GM18511 (cell line): ENCODE data around the gene TBX5.

Source experiments
- ATAC-seq: cut with Tn5 transposase; IDR thresholded peaks from one replicate; pipeline ENCODE4 v1.9.1; 2021; ENCODE audit warnings: mild to moderate bottlenecking, moderate library complexity; ENCODE audit not compliant: unreplicated experiment

Gene TBX5

GRCh38 chr12:114431902-114432301 lies 26.0 kb upstream of the TBX5 start:
- ATAC-seq = no peak

- no peak for ATAC-seq
These were observed 24.4 kb upstream of the TBX5 start for GRCh38 chr12:114430306-114430705.

- ATAC-seq = no peak
These were observed 19.2 kb upstream of the TBX5 start for GRCh38 chr12:114425031-114425626.

- no peak for ATAC-seq
These were observed 15.0 kb upstream of the TBX5 start for GRCh38 chr12:114420944-114421335.

- ATAC-seq = no peak
These were observed 14.4 kb upstream of the TBX5 start for GRCh38 chr12:114420182-114420943.

- no peak for ATAC-seq
These were observed 10.1 kb upstream of the TBX5 start for GRCh38 chr12:114416028-114416427.

- no peak for ATAC-seq
These were observed 9.6 kb upstream of the TBX5 start for GRCh38 chr12:114415525-114415868.

GRCh38 chr12:114414866-114415524 lies 9.1 kb upstream of the TBX5 start:
- ATAC-seq = no peak

- no peak for ATAC-seq
These were observed 8.3 kb upstream of the TBX5 start for GRCh38 chr12:114414031-114414865.

- no peak for ATAC-seq
These were observed 7.1 kb upstream of the TBX5 start for GRCh38 chr12:114412825-114413749.

GRCh38 chr12:114412307-114412706 lies 6.4 kb upstream of the TBX5 start:
- ATAC-seq = no peak

GRCh38 chr12:114411071-114411837 lies 5.3 kb upstream of the TBX5 start:
- ATAC-seq = no peak

- ATAC-seq = no peak
These were observed 4.1 kb upstream of the TBX5 start for GRCh38 chr12:114409852-114410600.

GRCh38 chr12:114408886-114409851 lies 3.2 kb upstream of the TBX5 start:
- ATAC-seq = no peak

- ATAC-seq = no peak
These were observed 2.5 kb upstream of the TBX5 start for GRCh38 chr12:114408471-114408885.

- ATAC-seq = no peak
These were observed 2.0 kb upstream of the TBX5 start for GRCh38 chr12:114407842-114408411.
